GM21717 (cell line): Measurements from ENCODE around the gene ATP5F1A.
"Not testable (repeated sequence)": the region's sequence is repeated elsewhere in the genome, so short reads cannot be mapped to it uniquely, and the experiment has no call there.

Source experiments
- ATAC-seq: cut with Tn5 transposase; IDR thresholded peaks from one replicate; pipeline ENCODE4 v1.9.1; 2021; ENCODE audit warnings: mild to moderate bottlenecking, moderate library complexity; ENCODE audit not compliant: unreplicated experiment

The ATP5F1A gene

GRCh38 chr18:46048641-46049040 lies 49.5 kb downstream of the ATP5F1A start:
- ATAC-seq, result no peak

- not testable (repeated sequence) for ATAC-seq
These were observed 50.7 kb downstream of the ATP5F1A start for GRCh38 chr18:46047369-46047768.

GRCh38 chr18:46046688-46047087 lies 51.4 kb downstream of the ATP5F1A start:
- ATAC-seq, result no peak

GRCh38 chr18:46046126-46046525 lies 52.0 kb downstream of the ATP5F1A start:
- ATAC-seq, result no peak

- ATAC-seq, result no peak
These were observed 55.4 kb downstream of the ATP5F1A start for GRCh38 chr18:46042571-46043123.

GRCh38 chr18:46040747-46041104 lies 57.4 kb downstream of the ATP5F1A start:
- ATAC-seq, result no peak

- no peak for ATAC-seq
These were observed 57.9 kb downstream of the ATP5F1A start for GRCh38 chr18:46040033-46040746.

- no peak for ATAC-seq
These were observed 60.4 kb downstream of the ATP5F1A start for GRCh38 chr18:46037512-46038305.

- no peak for ATAC-seq
These were observed 62.1 kb downstream of the ATP5F1A start for GRCh38 chr18:46035696-46036680.

GRCh38 chr18:46034230-46034629 lies 63.9 kb downstream of the ATP5F1A start:
- ATAC-seq, result no peak

GRCh38 chr18:46031741-46032140 lies 66.4 kb downstream of the ATP5F1A start:
- ATAC-seq, result no peak
